NCI-H146 (cell line): ENCODE data around the gene DOCK2.

Source experiments
- DNase-seq: peaks from one replicate; lab custom pipeline; 2025; lab: John Stamatoyannopoulos, UW

The DOCK2 gene

DNA sequence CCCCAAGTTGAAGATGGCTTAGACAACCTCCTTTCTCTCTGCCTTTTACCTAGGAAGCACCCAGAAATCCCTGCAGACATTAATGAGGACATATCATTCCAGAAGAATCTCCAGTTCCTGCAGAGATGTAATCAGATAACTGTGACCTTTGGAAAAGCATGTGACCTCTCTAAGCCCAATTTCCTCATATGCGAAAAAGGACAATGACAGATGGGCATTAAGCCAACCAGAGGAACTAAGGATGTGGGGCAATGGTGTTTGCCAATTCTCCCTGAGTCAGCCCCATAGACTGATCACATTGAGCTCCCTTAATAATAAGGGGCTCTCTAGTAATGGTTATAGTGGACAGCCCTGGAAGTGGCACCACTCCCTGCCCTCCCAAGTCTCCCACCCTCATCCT is 458.6 kb downstream of the DOCK2 start:
- DNase-seq: no peak

DNA sequence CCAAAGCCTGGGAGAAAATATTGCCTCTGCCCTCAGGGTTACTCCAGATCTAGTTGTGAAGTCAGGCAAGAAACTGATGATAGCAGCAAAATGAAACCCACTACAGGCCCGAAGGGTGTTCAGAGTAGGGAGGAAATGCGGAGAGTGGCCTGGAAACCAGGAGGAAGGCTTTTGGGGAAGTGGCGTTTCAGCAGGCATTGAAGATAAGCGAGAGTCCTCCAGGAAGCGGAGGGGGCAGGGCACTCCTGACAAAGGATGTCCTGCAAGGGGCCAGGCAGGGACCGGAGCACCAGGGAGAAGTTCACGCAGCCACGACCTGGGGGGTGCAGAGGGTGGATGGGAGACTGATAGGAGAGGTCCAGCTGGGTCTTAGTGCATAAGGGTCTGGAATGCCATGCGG is 460.9 kb downstream of the DOCK2 start:
- DNase-seq: no peak

DNA sequence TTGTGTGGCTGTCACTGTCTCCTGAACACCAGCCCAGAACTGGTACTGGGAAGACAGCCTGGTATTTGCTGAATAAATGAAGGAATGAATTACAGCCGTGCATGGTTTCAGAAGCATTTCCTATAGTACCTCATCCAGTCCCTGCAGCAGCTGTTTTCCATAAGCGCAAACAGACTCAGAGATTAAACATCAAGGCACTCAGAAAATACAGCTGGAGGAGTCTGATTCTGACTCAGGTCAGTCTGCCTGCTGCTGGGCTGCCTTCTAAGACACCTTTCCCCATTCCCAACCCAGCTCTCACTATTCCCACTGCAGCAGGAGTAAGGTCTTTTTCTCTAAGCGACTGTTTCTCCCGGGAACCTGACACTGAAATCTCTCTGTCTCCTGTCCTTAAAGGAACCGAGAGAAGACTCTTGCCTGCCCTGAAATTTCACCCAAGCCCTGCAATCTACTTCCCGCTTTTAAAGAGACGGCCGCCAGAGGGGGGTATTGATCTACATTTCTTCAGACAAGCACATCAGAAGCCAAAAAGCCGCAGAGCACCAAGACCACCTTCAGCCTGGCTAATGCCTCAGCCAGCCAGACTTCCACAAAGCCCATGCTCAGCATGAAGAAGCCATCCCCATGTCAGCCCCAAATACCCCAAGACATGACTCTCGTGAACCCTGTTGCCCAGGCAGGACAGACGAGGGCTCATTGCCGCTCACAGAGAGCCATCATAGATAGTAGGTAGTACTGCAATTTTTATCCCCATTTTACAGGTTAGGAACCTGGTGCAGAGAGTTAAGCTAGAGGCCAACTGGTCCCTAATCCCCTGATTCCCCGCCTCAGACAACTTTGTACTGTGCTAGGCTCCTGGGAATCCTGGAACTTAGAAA is 463.2 kb downstream of the DOCK2 start:
- peak; percentile 33 for DNase-seq

DNA sequence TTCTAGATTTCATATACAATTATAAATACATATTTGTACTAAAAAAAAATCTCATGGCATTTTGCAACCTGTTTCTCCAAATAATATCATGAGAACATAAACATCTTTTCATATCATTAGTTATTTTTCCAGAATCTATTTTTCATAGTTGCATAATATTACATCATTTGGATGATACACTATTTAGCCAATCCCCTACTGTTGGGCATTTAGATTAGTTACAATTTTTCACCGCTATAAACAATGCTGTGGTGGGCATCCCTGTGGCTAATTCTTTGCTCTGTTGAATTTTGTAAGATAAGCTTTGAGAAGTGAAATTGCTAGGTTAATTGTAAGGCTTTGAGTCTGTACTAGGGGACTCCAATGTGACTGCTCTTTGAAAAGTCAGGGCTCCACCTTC is 466.4 kb downstream of the DOCK2 start:
- DNase-seq: no peak

DNA sequence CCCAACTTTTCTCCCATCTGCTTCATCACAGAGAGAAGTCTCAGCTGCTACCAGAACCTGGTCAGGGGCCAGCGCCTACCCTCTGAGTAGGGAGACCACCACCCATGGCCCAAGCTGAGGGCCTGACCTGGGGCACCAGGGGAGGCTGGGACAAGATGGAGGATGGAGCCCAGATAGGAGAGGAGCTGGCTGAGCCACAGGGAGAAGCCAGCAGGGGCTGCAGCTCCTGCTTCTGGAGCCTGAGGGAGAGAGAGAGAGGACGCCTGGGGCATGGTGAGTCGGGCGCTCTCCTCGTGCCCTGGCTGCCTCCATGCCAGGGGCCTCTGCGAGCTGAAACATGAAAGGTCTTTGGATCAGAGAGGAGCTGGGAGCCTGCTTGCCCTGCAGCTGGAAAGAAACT is 467.2 kb downstream of the DOCK2 start:
- no peak for DNase-seq

DNA sequence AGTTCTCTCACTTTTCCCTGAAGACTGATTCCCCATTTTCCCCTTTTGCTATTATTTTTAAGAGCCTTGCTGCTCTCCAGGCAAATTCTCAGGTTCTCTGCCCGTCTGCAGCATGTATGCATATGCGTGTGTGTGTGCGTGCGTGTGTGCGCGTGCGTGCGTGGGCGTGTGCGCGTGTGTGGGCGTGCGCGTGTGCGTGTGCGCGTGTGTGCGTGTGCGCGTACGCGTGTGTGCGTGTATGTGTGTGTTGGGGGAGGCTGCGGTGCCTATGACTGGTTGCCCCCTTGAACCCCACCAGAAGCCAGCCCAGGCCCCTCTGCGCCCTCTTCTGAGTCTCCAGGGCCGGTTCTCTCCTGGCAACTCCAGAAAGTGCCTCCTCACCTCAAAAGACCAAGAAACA is 467.6 kb downstream of the DOCK2 start:
- DNase-seq: no peak

DNA sequence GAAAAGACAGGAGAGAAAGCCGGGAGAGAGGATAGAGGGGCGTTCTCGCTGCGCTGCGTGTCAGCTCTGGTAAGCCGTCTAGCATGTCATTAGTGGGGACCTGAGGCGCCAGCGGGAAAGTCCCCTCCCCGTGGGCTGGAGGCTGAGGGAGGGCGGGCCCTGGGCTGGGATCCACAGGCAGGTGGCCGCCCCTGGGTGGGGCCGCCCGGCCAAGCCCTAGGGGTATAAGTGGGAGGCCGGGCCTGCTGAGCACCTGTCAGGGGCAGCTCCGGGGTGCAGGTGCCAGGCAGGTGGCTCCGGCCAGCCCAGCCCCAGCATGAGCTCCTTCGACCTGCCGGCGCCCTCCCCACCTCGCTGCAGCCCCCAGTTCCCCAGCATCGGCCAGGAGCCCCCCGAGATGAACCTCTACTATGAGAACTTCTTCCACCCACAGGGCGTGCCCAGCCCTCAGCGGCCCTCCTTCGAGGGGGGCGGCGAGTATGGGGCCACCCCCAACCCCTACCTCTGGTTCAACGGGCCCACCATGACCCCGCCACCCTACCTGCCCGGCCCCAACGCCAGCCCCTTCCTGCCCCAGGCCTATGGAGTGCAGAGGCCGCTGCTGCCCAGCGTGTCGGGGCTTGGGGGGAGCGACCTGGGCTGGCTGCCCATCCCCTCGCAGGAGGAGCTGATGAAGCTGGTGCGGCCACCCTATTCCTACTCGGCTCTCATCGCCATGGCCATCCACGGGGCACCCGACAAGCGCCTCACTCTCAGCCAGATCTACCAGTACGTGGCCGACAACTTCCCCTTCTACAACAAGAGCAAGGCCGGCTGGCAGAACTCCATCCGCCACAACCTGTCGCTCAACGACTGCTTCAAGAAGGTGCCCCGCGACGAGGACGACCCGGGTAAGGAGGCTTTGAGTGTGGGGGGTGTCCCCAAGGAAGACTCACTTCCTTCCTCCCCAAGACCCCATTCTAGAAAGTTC is 468.9 kb downstream of the DOCK2 start, which contains the start of gene FOXI1:
TSS of gene FOXI1 (plus strand) at position 256 of the 970 bp plus-strand sequence. CDS start at position 317, 61 bp downstream.
- DNase-seq: peak; percentile 7

DNA sequence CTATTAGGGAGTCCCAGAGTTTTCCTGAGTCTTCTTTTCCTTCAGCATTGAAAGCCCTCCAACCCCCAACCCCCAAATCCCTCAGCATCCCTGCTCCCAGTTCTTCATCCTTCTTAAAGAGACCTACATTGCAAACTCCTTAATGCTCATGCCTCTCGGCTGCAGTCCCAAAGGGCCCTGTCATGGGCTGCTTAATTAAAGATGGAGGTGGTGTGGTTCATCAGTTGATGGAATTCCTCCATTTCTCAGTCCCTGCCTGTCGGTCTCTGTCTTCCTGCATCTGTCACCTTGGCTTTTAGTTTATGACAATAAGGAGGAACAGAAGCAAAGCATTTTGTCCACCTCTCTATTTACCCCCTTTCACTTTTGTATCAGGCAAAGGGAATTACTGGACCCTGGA is 470.6 kb downstream of the DOCK2 start:
- no peak for DNase-seq

DNA sequence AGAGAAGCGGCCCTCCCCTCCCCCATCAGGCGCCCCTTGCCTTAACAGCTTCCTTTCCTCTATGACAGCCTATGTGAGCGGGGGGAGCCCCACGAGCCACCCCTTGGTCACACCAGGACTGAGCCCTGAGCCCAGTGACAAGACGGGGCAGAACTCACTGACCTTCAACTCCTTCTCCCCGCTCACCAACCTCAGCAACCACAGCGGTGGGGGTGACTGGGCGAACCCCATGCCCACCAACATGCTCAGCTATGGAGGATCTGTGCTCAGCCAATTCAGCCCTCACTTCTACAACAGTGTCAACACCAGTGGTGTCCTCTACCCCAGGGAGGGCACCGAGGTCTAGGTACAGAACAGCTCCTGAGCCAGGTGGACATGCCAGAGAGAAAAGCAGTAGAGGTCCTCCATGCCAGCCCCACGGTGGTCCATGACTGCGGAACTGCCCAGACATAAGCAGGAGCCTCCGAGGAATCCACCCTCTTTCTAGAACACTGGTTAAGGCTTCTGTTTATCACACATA is 471.3 kb downstream of the DOCK2 start:
- no peak for DNase-seq

DNA sequence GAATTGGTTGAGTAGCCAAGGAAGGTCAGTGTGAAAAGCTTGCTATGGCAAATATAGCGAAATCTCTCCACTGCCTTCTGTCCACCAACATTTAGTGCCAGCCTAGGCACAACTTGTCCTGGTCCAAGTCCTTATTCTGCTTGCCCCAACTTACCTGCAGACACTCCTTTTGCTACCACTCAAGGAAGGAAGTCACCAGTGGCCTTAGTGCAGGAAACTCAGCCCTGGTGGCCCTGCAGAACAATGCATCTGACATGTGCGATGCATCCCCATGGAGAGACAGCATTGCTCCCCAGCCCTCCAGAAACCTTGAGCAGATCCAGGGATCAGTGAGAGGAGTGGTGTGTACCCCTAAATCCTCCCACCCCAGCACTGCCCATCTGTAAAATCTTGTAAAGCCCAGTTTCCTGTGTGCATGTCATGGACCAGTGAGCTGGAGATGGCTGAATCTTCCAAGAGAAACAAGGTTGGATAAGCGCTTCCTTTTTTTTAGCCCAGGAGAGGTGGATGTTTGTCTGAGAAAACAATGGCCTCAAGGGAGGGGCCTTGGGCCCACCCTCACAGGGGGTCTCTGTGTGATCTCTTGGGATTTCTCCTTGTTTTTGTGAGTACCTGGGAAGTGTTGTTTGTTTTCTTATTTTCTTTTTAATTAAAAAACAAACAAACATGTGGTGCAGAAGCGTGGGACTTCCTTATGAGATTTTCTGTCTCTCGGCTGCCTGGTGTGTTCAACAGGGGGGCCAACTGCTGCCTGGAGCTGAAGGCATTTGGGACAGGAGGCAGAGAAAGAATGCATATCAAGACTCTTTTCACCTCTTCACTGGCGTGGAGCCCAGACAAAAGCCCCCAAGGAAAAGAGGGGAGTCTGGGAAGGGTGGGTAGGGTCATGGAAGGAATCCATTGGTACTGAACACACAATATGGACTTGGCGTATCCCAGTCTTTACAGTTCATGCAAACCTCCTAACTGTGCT is 472.3 kb downstream of the DOCK2 start:
- DNase-seq: no peak

DNA sequence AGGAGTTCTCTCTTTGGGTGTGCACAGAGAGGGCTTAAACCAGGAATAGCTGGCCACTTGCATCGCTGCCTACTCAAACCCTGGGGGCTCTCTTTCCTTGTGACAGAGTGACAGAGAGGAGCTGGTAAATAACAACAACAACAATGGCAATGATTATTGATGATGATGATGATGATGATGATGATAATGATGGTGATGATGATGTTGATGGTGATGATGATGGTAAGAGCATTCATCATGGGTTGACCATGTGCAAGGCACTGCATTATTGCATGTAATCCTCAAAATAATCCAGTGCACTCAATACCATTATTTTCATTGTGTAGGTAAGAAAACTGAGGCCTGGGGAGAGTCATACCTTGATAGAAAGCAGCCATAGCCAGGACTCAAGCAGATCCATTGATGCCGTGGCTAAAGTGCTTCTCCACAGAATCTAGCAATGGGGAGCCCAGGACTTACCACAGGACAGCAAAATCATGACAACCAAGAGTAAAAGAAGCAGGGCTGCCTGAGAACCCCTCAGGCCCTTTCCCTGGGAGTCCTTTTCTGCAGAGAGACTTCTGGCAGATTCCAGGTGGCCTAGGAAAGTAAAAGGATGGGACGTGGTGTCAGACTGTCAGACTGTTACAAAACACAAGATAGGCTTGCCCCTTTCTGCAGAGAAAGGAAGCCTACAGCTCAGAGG is 473.5 kb downstream of the DOCK2 start:
- DNase-seq: no peak

DNA sequence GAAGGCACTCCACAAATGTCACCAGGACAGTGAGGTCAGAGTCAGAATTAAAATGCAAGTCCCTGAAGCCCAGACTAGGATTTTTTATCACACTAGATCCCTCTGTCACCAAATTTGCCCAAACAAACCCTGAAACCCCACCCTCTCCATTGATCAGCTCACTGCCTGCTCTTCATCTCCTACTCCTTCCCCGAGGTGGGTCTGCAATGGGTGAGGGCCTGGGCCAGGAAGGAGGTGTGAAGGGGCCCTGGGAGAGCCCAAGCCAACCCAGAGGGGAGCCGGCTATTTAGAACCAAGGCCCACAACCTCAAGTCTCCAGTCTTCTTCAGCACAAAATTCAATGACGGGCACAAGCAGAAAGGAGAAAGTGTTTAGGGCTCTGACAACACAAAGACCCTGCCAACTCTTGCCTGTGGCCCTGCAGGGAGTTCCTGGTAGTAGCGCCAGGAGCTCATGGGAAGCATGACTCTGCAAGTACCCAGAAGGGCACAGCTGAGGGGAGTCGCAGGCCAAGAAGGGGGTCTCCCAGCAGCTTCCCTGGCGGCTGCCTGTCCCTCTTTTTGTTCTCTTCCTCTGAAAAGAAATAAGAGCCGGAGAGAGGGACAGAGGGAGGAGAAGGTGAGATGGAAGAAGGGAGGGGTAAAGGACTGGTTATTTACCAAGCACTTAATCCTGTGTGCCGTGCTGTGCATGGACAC is 474.2 kb downstream of the DOCK2 start:
- no peak for DNase-seq

DNA sequence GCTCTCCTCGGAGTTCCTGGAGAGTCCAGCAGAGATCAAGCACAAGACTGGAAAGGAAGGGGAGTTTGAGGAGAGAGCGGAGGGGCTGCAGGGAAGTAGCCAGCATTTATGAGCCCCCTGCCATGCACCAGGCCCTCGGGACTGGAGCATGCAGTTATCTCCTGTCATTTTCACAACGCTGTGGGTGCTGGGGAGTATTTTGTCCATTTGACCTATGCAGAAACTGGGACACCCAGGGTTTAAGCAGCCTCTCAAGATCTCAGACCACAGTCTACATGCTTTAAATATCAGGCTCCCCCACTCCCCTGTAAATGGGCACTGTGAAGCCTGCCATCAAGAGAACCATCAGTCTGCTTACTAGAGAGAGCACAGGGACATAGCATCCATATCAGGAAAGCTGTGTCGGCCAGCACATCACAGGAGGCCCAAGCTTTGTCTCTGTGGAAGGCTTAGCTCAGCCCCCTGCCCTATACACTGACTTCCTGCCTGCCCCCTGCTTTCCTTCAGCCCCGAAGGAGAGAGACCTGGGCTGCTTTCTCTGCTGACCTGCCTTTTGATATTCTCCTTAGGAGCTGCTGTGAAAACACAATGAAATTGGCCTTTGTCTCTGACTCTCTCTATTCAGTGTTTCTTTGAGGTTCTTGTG is 475.9 kb downstream of the DOCK2 start:
- DNase-seq: no peak

DNA sequence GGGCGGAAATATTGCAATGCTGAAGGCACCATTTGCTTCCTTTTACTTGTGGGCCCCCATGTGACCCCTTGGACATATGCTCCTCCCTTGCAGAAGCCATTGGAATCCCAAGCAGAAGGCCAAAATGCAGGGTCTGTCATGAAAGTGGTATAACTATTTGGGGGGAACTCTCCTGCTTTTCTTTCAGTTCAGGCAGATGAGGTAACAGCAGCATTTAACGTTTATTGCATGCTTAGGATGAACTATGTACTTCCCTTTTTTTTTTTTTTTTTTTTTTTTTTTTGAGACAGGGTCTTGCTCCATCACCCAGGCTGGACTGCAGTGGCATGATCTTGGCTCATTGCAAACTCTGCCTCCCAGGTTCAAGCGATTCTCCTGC is 476.4 kb downstream of the DOCK2 start:
- DNase-seq: no peak

DNA sequence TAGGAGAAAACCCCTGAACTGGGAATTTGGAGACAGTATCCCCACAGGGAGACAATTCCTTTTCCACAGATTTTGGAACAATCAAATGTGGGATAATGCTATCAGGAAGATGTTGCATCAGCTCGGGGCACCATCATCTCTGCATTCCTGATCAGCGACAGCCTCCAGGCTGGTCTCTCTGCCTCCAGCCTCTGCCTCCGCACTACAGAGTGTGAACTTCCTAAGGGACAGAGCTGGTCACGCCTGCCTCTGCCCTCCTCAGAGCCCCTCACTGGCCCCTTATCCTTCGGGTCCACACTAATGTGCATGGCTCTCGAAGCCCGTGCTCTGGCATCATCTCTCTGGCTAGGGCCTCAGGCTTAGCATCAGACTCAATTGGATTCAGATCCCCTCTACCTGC is 477.2 kb downstream of the DOCK2 start:
- DNase-seq: no peak

DNA sequence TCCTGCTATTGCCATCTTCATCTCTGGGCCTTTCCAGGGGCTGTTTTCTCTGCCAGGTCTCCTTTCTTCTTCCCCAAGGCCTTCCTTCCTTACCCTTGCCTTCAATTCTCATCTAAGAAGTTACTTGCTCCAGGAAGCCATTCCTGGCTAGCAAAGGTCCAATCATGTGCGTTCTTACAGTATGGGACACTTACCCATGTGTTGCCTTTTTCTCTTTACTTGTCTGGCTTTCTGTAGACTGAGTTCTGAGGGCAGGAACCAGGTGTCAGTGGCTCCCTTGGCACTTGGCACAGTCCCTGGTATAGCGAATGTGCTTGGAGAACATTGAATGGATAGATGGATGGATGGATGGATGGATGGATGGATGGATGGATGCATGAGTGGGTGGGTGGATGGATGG is 478.9 kb downstream of the DOCK2 start:
- no peak for DNase-seq

DNA sequence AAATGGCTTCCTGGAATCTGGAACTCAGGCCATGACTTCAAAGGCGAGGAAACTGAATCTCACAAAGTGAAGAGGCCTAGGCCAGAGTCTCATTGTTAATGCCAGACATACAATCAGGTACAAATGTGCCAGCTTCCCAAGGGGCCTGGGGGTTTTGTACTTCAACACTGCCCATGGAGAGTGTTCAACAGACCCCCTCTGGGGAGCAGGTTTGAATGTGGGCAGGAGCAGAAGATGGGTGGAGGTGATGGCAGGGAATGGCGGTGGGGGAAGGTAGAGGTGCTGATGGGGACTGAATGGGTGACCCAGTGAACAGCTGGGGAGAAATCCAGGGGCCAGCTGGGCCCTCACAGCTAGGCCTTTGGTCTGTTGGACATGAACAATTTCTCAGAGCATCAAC is 480.7 kb downstream of the DOCK2 start:
- DNase-seq: no peak

DNA sequence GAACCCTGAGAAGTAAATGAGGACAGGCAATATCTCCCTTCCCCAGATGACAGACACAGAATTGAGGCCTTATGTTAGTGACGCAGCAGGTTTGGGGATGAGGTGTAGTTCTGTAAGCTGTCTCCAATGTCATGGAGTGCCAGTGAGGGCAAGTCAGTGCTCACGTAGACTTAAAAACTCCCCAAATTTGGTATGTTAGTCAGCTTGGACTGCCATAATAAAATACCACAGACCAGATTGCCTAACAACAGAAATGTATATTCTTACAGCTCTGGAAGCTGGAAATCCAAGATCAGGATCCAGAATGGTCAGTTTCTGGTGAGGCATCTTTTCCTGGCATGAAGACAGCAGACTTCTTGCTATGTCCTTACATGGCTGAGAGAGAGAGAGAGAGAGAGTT is 483.5 kb downstream of the DOCK2 start:
- no peak for DNase-seq

DNA sequence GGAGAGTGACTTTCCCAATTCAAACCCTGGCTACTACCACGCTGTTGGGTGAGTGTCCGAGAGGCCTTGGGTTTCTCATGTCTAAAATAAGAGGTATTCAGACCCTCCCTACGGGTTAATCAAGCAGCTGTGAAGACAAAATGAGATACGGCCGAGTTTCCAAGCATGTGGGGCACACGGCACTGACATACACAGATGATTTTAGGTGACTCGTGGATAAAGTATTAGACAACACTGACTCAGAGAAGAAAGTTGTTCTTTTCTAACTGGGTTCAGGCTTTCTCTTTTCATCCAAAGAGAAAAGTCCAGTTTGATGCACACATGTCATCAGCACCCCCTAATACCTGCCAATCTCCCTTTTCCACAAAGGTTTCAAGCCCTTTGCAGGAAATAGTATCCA is 484.2 kb downstream of the DOCK2 start:
- no peak for DNase-seq

DNA sequence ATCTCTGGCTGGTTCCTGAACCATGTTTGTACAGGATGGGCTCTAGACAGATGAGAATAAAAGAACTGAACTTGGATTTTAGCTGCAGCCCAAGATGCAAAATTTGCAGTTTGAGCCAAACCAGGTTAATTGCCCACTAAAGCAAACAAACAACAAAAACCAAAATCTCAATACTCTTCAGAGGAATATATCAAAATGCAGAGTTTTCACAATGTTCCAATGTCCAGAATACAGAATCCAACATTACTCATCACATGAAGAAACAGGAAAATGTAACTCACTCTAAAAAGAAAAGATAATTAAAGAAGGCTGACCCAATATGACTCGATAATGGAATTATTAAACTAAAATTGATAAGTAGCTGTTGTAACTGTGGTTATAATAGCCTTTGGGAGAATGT is 489.0 kb downstream of the DOCK2 start:
- DNase-seq: no peak
